Activated CD8-positive, alpha-beta memory T cell treated with anti-CD3 and anti-CD28 coated beads for 48 hours (primary cell): Measurements from ENCODE around the gene SLC22A7.

Experiments used
- DNase-seq, 3 experiments: peaks; one replicate each; pipeline ENCODE4 v3.0.0-alpha.2; 2020; ENCODE audit warnings: low read depth in 2 of 3, low spot score in 2 of 3

SLC22A7 gene

DNA sequence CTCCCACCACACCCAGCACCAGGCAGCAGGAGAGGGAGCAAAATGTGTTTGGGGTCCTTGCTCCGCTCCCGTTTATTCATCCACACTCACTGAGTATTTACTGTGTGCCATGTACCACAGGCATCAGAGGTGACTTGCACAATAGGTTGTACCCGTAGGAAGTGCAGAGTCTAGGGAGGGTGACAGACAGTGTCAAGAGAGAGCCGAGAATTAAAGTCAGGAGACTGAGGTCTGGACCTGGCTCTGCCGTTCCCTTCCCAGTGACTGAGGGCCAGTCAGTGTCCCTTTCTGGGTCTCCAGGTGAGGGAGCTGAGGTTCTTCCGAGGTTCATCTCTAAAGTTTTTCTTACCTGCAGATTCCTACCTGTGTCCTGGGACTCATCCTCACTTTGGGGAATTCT lies 32.5 kb upstream of the SLC22A7 start:
- no peak for DNase-seq

DNA sequence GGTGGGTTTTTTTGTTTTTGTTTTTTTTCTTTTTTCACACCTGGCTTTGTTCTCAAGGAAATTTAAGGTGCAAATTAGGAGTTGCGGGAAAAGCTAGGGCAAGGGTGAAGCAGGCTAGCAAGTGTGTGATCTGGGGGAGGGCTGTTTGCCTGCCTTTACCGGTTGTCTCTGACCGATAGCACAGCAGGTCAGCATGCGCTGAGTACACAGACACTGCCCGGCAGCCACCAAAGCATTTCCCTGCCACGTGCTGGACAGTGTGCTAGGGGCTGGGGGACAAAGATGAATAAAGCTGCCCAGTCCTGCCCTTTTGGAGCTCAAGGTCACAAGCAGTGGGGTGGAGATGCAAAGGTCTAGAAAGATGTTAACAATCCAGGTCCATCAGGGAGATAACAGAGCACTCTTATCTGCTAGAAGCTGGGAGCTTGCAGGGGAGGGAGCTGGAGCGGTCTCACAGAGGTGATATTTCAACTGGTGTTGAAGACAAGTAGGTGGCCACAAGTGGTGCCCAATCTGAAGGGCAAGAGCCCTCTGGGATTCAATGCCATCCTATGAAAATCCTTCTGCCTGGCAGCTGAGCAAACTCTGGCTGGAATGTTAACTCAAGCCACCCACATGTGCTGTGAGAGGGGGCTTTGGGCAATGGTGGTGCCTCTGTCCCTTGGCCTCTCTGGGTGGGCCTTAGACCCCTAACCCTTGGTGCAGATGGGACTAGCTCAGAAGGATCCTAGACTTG lies 30.3 kb upstream of the SLC22A7 start:
- no peak for DNase-seq

DNA sequence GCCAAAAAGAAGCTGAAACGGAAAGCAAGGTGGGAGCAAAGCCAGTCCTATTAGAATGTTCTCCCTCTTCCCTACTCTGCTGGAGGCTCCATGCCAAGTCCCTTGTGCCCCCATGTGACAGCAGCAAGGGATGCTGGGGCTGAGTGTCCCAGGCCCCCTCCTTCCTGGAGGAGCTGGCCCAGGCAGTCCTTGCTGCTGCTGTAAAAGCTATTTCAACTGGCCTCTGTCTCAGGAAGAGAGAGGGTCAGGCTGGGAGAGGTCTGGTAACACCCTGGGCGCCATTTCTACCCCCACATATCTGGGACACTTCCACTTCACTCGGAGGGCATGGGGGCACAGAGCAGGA lies 29.7 kb upstream of the SLC22A7 start:
- DNase-seq: no peak

DNA sequence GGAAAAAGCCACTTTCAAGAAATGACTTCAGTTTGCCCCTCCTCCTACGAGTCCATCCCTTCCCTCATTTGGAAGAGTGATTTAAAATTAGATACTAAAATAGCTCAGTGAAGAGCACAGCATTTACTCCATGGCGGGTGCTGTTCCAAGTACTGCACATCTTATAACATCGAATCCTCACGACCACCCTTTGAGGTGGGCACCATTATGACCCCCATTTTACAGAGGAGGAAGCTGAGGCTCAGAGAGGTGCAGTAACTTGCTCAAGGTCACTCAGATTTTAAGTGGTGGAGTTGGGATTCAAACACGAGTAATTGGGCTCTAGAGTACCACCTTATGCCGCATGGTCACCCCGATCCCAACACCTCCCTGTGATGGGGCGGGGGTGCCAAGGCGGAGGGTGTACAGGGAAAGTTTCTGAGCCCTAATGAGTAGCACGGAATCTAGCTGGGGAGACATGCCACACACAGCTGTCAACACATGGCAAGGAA lies 29.2 kb upstream of the SLC22A7 start:
- DNase-seq: no peak

DNA sequence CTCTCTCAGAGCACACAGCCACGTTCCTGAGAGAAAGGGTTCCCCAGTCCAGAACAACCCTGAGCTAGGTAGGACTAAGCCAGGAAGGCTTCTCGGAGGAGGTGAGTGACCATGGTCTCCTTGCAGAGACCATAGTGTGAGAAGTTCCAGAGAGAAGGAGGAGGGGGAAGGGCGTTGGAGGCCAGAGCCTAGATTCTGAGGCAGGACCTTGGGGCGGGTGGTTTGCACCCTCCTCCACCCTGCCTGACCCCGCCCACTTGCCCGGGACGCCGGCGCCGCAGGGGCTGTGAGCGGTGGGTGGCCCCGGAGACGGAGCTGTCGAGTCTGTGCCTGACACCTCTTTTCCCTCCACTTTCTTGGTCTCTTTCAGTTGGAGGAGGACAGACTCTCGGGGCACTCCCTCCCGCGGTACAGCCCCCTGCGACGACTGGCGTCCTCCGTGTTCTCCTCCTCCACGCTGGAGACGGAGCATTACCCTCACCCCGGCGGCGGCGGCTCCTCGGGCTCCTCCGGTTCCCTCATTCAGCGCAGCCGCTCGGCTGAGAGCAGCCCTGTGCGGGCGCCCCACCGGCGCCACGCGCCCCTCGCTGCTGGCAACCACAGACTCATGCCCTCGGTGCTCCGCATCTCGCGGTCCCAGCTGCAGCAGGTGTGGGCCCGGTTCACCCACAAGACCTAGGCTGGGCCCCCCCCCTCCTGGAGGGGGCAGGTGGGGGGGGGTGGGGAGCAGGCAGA lies 28.6 kb upstream of the SLC22A7 start:
- no peak for DNase-seq

DNA sequence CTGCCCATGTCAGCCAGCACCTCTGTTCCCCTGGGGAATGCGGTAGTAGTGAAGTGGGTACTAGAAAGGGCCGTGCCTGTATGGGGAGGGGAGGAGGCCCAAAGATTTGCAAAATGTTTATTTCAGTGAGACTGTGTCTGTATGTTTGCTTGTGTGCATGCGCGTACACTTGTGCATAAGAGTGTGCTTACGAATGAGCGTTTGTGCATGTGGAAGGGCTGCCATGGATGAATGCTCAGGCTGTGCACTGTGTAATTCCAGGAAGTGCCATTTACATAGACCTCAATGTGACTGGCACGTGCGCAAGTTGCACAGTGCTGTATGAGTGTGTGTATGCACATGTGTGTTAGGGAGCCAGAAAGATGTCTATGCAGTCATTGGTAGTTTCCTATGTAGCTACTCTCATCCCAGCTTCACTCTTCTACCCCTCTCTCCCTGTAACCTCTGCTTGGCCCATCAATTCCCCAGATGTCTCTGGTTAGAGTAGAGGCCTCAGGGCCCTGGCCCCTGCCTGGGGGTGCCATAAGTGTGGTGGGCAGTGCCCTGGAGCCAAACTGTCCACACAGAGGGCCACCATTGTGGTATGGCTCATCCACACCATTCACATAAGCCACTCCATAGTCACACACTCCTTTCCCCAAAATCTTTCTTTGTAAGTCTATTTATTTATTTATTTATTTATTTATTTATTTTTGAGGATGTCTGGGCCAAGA lies 26.8 kb upstream of the SLC22A7 start:
- DNase-seq: no peak

DNA sequence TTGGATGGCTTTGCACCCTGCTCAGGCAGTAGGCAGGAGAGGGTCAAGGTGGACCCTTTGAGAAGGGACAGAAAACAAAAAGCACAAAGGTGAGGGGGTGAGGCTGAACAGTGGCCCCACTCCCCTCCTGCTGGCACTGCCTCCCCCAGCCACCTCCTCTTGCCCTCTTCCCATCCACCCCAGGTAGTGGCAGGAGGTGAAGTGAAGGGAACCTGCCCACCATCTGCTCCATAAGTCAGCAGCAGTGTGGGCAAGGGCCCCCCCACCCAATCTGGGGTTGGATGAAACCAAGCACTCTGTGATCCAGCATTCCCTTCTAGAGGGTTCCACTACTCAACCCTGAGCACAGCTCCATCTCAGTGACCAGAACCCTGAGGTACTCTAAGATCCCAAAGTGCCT lies 26.1 kb upstream of the SLC22A7 start:
- DNase-seq: no peak

DNA sequence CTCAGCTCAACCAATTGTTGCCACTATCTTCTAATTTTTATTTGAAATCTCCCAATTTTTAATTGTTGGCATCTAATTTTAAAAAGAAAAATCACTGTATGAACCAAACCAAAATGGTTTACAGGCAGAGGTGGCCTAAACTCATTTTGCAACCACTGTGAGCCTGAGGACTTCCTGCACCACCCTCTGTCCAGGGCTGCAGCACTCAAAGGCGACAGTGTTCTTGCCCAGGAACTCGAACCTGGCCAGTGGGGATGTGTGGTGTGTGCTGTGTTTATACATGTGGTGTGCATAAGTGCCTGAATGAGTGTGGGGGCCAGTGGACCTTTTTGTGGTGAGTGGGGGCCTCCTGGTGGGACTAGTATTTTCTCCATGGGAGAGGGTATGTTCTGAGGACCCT lies 24.4 kb upstream of the SLC22A7 start:
- DNase-seq: no peak

DNA sequence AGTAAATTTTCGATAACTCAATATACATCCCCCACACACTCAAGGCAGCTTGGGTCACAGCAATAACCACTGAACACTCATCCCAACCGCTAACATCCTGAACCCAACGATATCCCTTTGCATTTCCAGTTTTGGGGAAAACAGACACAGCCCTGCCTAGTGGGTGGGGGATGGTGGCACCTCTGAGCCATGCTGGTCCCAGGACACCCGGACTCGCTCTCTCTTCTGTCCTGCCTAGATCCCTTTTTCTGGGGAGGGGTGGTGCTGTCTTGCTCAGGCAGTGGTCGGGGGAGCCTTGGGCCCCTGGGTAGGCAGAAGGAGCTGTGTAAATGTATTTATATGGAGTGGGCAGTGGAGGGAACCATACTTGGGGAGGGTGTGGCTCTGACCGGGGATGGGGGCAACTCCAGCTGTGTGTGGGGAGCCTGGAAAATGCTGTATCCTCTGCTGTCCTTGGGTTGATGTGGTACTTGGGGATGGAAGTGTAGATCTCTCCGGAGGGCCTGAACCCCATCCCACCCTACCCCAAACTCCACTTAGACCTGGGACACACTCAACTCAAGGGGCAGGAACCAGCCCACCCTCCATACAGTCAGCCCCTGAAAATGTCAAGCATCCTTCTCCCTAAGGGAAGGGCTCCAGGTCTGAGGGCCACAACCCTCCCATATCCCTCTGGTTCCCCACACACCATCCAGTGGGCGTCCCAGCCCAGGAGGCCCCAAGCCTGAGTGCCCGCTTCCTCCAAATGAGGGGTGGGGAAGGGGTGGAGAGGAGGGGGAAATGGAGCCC lies 23.7 kb upstream of the SLC22A7 start:
- DNase-seq: no peak

DNA sequence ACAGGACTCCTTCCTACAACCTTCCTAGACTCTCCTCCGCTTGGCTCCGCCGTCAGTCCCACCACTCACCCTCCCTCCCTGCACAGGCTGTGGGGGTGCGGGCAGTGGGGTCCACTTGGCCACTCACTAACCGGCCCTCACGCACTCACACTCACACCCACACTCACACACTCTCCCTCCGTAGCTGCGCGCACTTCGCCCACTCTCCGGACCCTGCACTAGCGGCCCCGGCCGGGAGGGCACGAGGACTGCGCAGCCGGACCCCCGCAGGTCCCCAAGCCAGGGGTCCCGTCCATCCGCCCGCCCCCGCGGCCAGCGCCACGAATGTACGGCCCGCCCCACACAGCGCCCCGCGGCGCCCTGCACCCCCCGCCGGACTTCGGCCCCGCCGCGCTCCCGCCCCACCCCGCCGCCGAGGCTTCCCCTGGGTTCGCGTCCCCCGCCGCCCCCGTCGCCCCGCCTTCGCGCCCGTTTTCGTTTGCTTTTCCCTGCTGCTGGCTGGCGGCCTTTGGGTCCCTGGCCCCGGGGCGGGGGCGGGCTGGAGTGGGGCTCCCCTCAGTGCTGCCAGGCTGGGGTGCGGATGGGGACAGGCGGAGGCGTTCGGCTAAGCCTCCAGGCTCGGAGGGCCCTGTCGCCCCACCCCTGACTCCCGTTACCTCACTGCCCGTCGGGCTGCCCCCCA lies 23.0 kb upstream of the SLC22A7 start:
- DNase-seq: no peak

DNA sequence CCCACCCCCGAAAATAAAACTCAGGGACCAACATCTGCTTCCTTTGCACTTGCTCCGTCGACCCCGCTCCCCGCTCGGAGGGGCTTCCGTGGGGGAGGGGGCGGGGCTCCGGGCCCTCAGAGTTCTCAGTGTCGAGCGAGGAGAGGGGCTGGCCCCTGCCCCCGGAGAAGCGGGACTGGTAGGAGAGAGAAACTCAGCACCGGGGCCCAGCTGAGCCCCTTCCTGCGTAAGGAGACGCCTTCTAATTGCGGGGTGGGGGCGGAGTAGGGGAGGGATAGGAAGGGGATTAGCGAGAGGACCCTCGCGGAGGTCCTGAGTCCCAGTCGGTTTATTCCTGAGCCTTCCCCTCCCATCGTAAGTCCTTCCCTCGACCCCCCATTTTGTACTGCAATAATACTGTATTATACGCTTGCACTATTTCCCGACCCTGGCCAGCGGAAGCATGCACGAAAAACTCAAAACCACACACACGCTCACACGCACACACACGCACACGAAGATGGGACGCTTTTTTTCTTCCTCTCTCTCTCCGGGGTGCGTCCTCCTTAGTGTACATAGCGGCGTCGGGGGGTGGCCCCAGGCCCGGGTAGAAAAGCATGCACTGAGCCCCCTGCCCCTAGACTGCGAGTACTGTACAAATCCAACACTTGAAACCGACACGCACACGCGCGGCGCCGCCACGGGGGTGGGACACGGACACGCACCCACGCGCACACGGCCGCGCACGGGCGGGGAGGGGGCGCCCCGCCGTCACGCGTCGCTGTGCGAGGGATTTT lies 22.1 kb upstream of the SLC22A7 start:
- DNase-seq: no peak

DNA sequence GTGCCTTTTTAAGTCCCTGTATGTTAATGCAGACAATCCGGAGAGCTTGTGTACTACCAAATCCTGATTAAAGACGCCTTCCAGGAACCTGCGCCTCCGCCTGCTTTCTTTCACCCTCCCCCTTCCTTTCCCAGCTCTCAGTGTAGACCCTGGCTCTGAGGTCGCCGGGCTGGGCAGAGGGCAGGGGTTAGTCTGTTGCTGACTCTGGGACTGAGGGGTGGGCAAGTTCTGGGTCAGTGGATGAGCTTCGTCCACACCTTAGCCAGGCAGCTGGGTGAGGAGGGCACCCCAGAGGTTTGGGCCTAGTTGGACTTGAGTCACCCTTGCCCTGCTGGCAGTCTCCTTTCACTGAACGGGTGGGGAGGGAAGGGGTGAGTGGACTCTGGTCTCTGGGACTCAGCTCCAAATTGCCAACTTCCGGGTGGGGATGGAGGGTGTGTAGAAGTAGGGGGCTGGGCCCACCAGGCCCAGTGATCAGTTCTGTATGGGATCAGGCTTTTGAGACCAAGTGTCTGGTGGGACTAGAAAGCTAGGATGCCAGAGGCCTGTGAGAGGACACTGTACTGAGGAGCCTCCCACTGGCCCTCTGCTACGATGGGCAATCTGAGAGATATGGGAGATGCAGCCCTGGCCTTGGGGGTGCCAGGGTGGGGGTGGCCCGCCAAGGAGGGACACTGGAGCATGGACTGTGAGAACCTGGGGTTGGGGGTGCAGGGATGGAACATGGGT lies 21.3 kb upstream of the SLC22A7 start:
- DNase-seq: no peak

DNA sequence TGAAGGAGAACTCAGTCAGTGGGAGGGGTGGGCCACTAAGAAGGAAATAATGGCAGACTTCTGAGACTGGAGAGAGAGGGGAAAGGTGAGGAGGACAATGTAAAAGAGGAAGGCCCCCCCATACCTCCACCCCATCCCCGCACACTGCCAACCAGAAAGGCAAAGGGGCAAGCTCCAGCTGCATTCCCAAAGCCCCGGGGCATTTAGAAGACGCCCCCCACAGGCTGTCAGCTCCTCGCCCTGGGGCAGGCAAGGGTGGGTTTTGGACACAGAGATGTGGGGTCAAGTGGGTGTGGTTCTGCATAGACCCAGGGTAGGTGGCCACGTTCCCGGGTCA lies 20.8 kb upstream of the SLC22A7 start:
- no peak for DNase-seq

DNA sequence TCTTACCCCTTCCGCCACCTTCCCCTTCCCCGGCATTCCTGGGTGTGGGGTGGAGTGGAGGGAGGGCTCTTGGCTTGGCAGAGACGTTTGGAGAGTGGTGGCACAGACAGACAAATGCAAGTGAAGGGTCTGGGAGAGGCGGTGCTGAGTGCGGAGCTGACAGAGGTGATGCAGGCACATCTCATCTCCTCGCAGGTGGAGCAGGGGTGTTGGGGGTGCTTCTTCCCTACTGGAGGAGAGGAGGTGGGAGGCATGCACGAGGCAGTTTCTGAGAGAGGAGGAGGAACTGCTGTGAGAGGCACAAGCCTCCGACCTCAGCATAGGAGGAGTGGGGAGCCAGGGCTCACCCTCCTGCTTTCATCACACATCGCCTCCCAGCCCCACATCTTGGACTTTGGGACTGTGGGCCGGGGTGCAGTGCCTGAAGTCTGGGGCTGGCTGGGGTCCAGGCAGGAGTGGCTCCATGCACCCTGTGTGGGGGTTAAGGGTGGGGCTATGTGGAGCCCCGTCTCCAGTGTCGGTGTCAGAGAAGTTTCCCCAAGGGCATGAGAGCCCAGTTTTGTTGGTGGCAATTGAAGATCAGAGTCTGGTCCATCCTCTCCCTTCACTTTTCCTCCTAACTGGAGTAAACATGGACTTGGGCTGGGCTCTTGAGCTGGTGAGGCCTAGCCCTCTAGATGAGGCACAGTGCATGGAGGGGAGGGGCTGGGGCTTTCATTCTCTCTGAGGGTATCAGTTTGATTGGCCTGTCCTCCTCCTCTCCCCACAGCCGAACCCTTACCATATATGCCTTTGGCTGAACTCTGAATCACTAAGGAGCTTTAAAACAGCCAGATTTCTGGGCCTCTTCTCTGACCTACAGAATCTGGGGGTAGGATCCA lies 20.2 kb upstream of the SLC22A7 start:
- no peak for DNase-seq

DNA sequence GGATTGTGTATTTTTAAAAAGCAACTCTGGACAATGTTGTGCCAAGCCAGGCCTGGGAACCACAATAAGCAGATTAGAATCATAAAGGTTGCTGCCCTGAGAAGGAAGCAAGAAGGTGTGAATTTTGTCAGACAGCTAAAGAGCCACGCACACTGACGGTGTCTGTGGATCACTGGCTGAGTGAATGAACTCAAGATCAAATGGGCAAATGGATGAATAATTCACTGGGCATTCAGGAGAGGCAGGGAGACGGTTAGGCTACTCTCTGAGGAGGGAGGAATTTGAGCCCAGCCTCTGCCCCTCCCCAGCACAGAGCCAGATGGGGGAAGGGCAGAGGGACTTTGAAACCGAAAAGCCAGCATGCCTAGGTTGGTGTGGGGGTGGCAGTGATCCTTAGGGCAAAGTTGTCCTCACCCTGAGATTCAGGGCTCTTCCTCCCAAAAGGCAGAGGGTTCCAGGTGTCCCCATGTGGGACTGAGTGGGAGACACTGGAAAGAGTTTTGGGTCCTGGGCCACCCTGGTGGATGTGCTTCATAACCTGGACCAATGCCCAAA lies 19.5 kb upstream of the SLC22A7 start:
- DNase-seq: no peak

DNA sequence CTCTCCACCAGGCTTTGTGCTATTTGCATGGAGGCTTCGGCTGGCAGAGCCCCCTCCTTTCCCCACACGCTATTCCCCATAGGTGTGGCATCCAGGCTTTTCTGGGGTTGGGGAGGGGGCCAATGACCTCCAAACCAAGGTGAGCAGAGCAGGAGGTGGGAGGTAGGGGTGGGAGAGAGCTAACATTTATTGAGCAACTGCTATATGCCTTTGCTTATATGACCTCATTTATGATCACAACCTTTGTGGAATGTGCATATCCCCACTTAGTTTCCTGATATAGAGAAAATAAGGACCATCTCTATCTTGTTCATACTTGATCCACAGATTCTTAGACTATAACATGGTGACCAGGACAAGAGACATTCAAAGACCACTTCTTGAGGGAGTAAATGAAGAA lies 17.8 kb upstream of the SLC22A7 start:
- no peak for DNase-seq

DNA sequence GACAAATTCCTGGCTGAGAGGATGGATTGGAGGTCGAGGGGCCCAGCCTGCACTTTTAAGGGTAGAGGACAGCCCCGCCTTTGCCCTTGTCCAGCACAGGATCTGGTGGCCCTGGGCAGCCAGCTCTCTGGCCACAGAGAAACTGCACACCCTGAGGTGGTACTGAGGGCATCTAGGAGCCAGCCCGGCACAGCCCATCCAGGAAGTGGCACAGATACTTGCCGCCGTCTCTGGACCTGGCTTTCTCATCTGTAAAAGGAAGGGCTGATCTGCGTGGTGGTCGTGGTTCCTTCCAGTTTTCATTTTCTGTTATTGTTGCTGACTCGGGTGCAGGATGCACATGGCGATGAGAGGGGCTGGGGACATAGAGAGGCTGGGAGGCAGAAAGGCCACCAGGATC lies 16.0 kb upstream of the SLC22A7 start:
- DNase-seq: no peak
